Fibroblast of lung (primary cell): ENCODE measurements around the gene C19orf67. TPM values are rescaled to one million over a fixed set of nuclear protein-coding genes. Genes with fewer than 3 reads are reported as not detected.

Experiments
- DNase-seq, 2 donors: peaks; one replicate each; pipeline versions ENCODE4 v3.0.0 to v3.0.0-alpha.2; 2010; ENCODE audit warnings: low read depth in 2 of 2
- H2AFZ ChIP-seq: 2 replicates; pipeline ENCODE4 v1.5.1; 2012; ENCODE audit warnings: low read length, control low read depth, inconsistent platforms
- H3K27ac ChIP-seq: 2 replicates; pipeline ENCODE4 v1.5.1; 2011; ENCODE audit warnings: low read length, control low read depth; ENCODE audit not compliant: insufficient read depth
- H3K27me3 ChIP-seq: 2 replicates; pipeline ENCODE4 v1.5.1; 2011; ENCODE audit warnings: mild to moderate bottlenecking, low read length; ENCODE audit not compliant: control insufficient read depth, insufficient read depth
- H3K36me3 ChIP-seq: 2 replicates; pipeline ENCODE4 v1.5.1; 2011; ENCODE audit warnings: low read length; ENCODE audit not compliant: control insufficient read depth, insufficient read depth
- H3K4me1 ChIP-seq: 2 replicates; pipeline ENCODE4 v1.5.1; 2011; ENCODE audit warnings: low read length; ENCODE audit not compliant: control insufficient read depth, insufficient read depth; ENCODE audit errors: extremely low read depth
- H3K4me2 ChIP-seq: 2 replicates; pipeline ENCODE4 v1.5.1; 2011; ENCODE audit warnings: low read length, control low read depth; ENCODE audit not compliant: insufficient read depth; ENCODE audit errors: extremely low read depth
- H3K4me3 ChIP-seq, 4 experiments: fragments of 200-600 bp in 1 of 4; sonication (generic) in 1 of 4; replicated peaks in 1 of 4; 2 replicates each; pipeline ENCODE4 v1.5.1; 2011 to 2016; ENCODE audit warnings: low read length in 4 of 4, low read depth in 3 of 4, mild to moderate bottlenecking in 3 of 4, control low read depth in 2 of 4, inconsistent platforms in 1 of 4, mixed read lengths in 1 of 4; ENCODE audit not compliant: insufficient read depth in 1 of 4; ENCODE audit errors: control extremely low read depth in 1 of 4
- H3K79me2 ChIP-seq: 2 replicates; pipeline ENCODE4 v1.5.1; 2012; ENCODE audit warnings: mild to moderate bottlenecking, low read length, inconsistent platforms; ENCODE audit not compliant: control insufficient read depth, insufficient read depth
- H3K9ac ChIP-seq: 2 replicates; pipeline ENCODE4 v1.5.1; 2011; ENCODE audit warnings: mild to moderate bottlenecking, low read length, control low read depth; ENCODE audit not compliant: insufficient read depth
- H3K9me3 ChIP-seq: 2 replicates; pipeline ENCODE4 v1.5.1; 2012; ENCODE audit warnings: low read depth, low read length; ENCODE audit not compliant: control insufficient read depth, insufficient read depth
- H4K20me1 ChIP-seq: 2 replicates; pipeline ENCODE4 v1.5.1; 2011; ENCODE audit warnings: low read length; ENCODE audit not compliant: control insufficient read depth, insufficient read depth; ENCODE audit errors: extremely low read depth
- EZH2 ChIP-seq: IDR thresholded peaks from 2 replicates; pipeline ENCODE4 v1.5.1; 2012; ENCODE audit warnings: low read length, control low read depth, mild to moderate bottlenecking; ENCODE audit errors: missing control alignments
- polyA plus RNA-seq, 2 donors: library from polyadenylated mRNA; depleted of rRNA in 1 of 2; stranded (reverse) in 1 of 2; unstranded in 1 of 2; fragments of >200 nt; gene quantifications; 2 replicates each; pipeline ENCODE4 v1.2.1, GENCODE V29; 2011 to 2012; ENCODE audit warnings: missing spikeins in 1 of 2
- total RNA-seq: library from RNA; depleted of rRNA; stranded (reverse); fragments of >200 nt; gene quantifications from 2 replicates; pipeline ENCODE4 v1.2.1, GENCODE V29; 2014
- TF ChIP-seq, protein P1 (sequence below), 2 donors: IDR thresholded peaks in 1 of 2; conservative IDR thresholded peaks in 1 of 2; 1 replicate in 1 of 2; 2 replicates in 1 of 2; pipeline ENCODE4 v1.5.1; 2011 to 2012; ENCODE audit warnings: low read length in 2 of 2, control low read depth in 1 of 2, inconsistent platforms in 1 of 2, low read depth in 1 of 2, mild to moderate bottlenecking in 1 of 2

Gene C19orf67
- total and polyA plus RNA-seq, 2 donors (not counting 1 experiment from before 2014, with no cell fraction given) = not detected

DNA sequence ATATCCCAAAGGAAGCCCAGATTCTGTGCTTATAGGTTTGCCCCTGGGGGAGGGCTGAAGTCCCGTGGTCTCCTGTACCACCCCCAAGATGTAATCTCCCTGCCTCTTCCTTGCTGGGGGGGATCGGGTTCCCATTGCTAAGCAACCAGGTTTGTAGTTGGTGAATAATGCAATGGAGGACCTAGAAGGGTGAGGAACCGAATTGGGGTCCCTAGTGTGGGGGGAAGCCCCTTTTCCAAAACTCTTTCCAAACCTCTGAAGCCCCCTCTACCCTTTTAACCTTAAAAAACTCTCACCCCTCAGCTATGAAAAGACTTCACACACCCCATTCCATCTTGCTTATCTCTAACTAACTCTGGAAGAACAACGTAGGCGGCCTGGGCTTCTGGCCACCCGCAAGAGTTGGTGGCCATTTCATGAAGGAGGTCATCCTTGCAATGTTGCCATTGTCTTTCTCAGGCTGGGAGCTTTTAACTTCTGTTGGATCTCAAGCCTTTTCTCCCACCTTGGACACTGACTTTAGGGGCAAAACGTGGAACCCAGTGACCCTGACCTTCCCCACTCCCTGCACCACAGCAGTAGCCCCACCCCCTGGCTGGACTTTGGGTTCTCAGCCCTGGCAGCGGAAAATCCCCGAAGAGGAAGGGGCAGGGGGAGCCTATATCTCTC, 24.4 kb downstream of the C19orf67 start:
- no peaks in the 10 kb centered on the region for H3K4me1 ChIP-seq
- H3K27ac ChIP-seq = no peak overlapping the region
- no peaks in the 10 kb centered on the region for H3K36me3 ChIP-seq
- no peak overlapping the region for H3K4me3 ChIP-seq
- no peak overlapping the region for H3K4me2 ChIP-seq
- TF ChIP-seq, protein P1, sequence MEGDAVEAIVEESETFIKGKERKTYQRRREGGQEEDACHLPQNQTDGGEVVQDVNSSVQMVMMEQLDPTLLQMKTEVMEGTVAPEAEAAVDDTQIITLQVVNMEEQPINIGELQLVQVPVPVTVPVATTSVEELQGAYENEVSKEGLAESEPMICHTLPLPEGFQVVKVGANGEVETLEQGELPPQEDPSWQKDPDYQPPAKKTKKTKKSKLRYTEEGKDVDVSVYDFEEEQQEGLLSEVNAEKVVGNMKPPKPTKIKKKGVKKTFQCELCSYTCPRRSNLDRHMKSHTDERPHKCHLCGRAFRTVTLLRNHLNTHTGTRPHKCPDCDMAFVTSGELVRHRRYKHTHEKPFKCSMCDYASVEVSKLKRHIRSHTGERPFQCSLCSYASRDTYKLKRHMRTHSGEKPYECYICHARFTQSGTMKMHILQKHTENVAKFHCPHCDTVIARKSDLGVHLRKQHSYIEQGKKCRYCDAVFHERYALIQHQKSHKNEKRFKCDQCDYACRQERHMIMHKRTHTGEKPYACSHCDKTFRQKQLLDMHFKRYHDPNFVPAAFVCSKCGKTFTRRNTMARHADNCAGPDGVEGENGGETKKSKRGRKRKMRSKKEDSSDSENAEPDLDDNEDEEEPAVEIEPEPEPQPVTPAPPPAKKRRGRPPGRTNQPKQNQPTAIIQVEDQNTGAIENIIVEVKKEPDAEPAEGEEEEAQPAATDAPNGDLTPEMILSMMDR (conservative IDR thresholded peaks at IDR 0.05 in 1 of 2, IDR thresholded peaks at IDR 0.05 in 1 of 2; ENCODE audit: low read depth in 1 of 2, low read length in 2 of 2) = no peak
- no peak for TF ChIP-seq EZH2
- no peaks in the 10 kb centered on the region for H4K20me1 ChIP-seq
- no peaks in the 10 kb centered on the region for H3K9me3 ChIP-seq
- no peak overlapping the region for H3K9ac ChIP-seq
- no peaks in the 10 kb centered on the region for H3K79me2 ChIP-seq
- H3K27me3 ChIP-seq = peaks cover 5% of the 10 kb centered on the region
- no peak overlapping the region for H2AFZ ChIP-seq
- DNase-seq = peak in 1 of 2 donors; percentile 72

- no peak for TF ChIP-seq EZH2
- TF ChIP-seq, protein P1 (conservative IDR thresholded peaks at IDR 0.05 in 1 of 2, IDR thresholded peaks at IDR 0.05 in 1 of 2; ENCODE audit: low read depth in 1 of 2, low read length in 2 of 2) = no peak
- no peak overlapping the region for H3K27ac ChIP-seq
- H2AFZ ChIP-seq = no peak overlapping the region
- peaks cover 5% of the 10 kb centered on the region for H3K27me3 ChIP-seq
- no peak overlapping the region for H3K4me3 ChIP-seq
- no peaks in the 10 kb centered on the region for H4K20me1 ChIP-seq
- H3K4me2 ChIP-seq = no peak overlapping the region
- no peak overlapping the region for H3K9ac ChIP-seq
- H3K4me1 ChIP-seq = no peaks in the 10 kb centered on the region
- no peak for DNase-seq
- no peaks in the 10 kb centered on the region for H3K9me3 ChIP-seq
- no peaks in the 10 kb centered on the region for H3K36me3 ChIP-seq
- H3K79me2 ChIP-seq = no peaks in the 10 kb centered on the region
Observed at GRCh38 chr19:14059652-14060155, 25.9 kb downstream of the C19orf67 start.

- H3K27me3 ChIP-seq = peaks cover 5% of the 10 kb centered on the region
- H3K36me3 ChIP-seq = no peaks in the 10 kb centered on the region
- H2AFZ ChIP-seq = no peak overlapping the region
- no peaks in the 10 kb centered on the region for H3K4me1 ChIP-seq
- TF ChIP-seq, protein P1 (conservative IDR thresholded peaks at IDR 0.05 in 1 of 2, IDR thresholded peaks at IDR 0.05 in 1 of 2; ENCODE audit: low read depth in 1 of 2, low read length in 2 of 2) = peak; percentile 61 to 66
- TF ChIP-seq EZH2 = no peak
- H3K4me3 ChIP-seq = no peak overlapping the region
- no peak overlapping the region for H3K4me2 ChIP-seq
- no peaks in the 10 kb centered on the region for H3K9me3 ChIP-seq
- no peak for DNase-seq
- H3K9ac ChIP-seq = no peak overlapping the region
- no peak overlapping the region for H3K27ac ChIP-seq
- no peaks in the 10 kb centered on the region for H3K79me2 ChIP-seq
- H4K20me1 ChIP-seq = no peaks in the 10 kb centered on the region
Observed at GRCh38 chr19:14059093-14059480, 26.5 kb downstream of the C19orf67 start.
